HCT116 (cell line): ENCODE data around the gene NDUFS6. TPM values are rescaled to one million over a fixed set of nuclear protein-coding genes. Genes with fewer than 3 reads are reported as not detected.

ENCODE experiments used
- ATAC-seq: fragments of 200-7000 bp; cut with Tn5 transposase; 2 replicates; pipeline ENCODE4 v1.9.1; 2020; ENCODE audit warnings: mild to moderate bottlenecking, moderate library complexity
- BruUV-seq: library from RNA; stranded (reverse); fragments of 400-500 nt; replicated peaks from 2 replicates; lab custom pipeline; 2021; lab: Mats Ljungman, UMichigan
- CTCF ChIA-PET: fragments of 300-600 bp; sonication (Branson Sonifier 250); formaldehyde crosslinking; loops from one replicate; lab custom pipeline; 2021; ENCODE audit warnings: antibody characterized with exemption; lab: Charles Lee
- POLR2A ChIA-PET: fragments of 300-600, 350-600 bp; sonication (Branson Sonifier 250); formaldehyde crosslinking; loops from one replicate; lab custom pipeline; 2021; ENCODE audit warnings: antibody characterized with exemption; lab: Charles Lee
- RAD21 ChIA-PET, 2 experiments: fragments of 300-600 bp; sonication (Branson Sonifier 250); formaldehyde crosslinking; loops; one replicate each; lab custom pipeline; 2023; ENCODE audit warnings: low total read pairs in 2 of 2; ENCODE audit not compliant: uncharacterized antibody in 2 of 2, unreplicated experiment in 2 of 2, low non-redundant PET in 1 of 2; lab: Charles Lee
- DNase-seq: peaks from one replicate; pipeline ENCODE4 v3.0.0-alpha.2; 2010; ENCODE audit warnings: low read depth, low spot score
- H2AFZ ChIP-seq: fragments of 200-600 bp; shearing (Covaris generic), sonication (generic); 2 replicates; pipeline ENCODE4 v1.6.1; 2017; ENCODE audit warnings: low read depth, mixed run types, mixed read lengths, antibody characterized with exemption, low read length; ENCODE audit not compliant: poor library complexity, severe bottlenecking
- H3K27ac ChIP-seq: 2 replicates; pipeline ENCODE4 v1.5.1; 2012; ENCODE audit warnings: low read depth, low read length
- H3K27me3 ChIP-seq: fragments of 200-600 bp; sonication (generic); 2 replicates; pipeline ENCODE4 v1.6.1; 2016; ENCODE audit warnings: mixed run types, low read length, mixed read lengths; ENCODE audit not compliant: insufficient read depth
- H3K36me3 ChIP-seq, 2 experiments: fragments of 200-500 bp in 1 of 2; fragments of 200-600 bp in 1 of 2; sonication (Bioruptor generic) in 1 of 2; sonication (generic) in 1 of 2; 2 replicates each; pipeline versions ENCODE4 v1.5.1 to v1.6.1; 2014 to 2016; ENCODE audit warnings: low read length in 2 of 2, inconsistent platforms in 1 of 2, mixed read lengths in 1 of 2, mixed run types in 1 of 2; ENCODE audit not compliant: insufficient read depth in 2 of 2, control insufficient read depth in 1 of 2
- H3K4me1 ChIP-seq, 2 experiments: fragments of 200-600 bp in 1 of 2; sonication (generic) in 1 of 2; 2 replicates each; pipeline versions ENCODE4 v1.5.1 to v1.6.1; 2012 to 2017; ENCODE audit warnings: low read length in 2 of 2, inconsistent platforms in 1 of 2, mild to moderate bottlenecking in 1 of 2, mixed read lengths in 1 of 2, mixed run types in 1 of 2, moderate library complexity in 1 of 2; ENCODE audit not compliant: insufficient read depth in 2 of 2, control insufficient read depth in 1 of 2
- H3K4me2 ChIP-seq: fragments of 200-600 bp; sonication (generic); 2 replicates; pipeline ENCODE4 v1.6.1; 2017; ENCODE audit warnings: mixed run types, low read length, mixed read lengths
- H3K4me3 ChIP-seq, 2 experiments: fragments of 200-600 bp in 1 of 2; sonication (generic) in 1 of 2; replicated peaks in 1 of 2; 2 replicates each; pipeline ENCODE4 v1.5.1; 2011 to 2016; ENCODE audit warnings: low read length in 2 of 2, control low read depth in 1 of 2, low read depth in 1 of 2, mild to moderate bottlenecking in 1 of 2, mixed read lengths in 1 of 2, mixed run types in 1 of 2
- H3K79me2 ChIP-seq: fragments of 200-600 bp; sonication (generic); 2 replicates; pipeline ENCODE4 v1.6.1; 2017; ENCODE audit warnings: mild to moderate bottlenecking, mixed run types, low read length, moderate library complexity, mixed read lengths; ENCODE audit not compliant: insufficient read depth
- H3K9ac ChIP-seq: fragments of 200-600 bp; sonication (generic); 2 replicates; pipeline ENCODE4 v1.6.1; 2016; ENCODE audit warnings: low read length, mixed read lengths
- H3K9me2 ChIP-seq: fragments of 200-600 bp; sonication (generic), shearing (Covaris generic); 2 replicates; pipeline ENCODE4 v1.6.1; 2017; ENCODE audit warnings: mixed run types, mild to moderate bottlenecking, moderate library complexity; ENCODE audit not compliant: insufficient read depth
- H3K9me3 ChIP-seq, 2 experiments: fragments of 200-500 bp in 1 of 2; fragments of 200-600 bp in 1 of 2; sonication (Bioruptor generic) in 1 of 2; sonication (generic) in 1 of 2; 2 replicates each; pipeline ENCODE4 v1.6.1; 2014 to 2017; ENCODE audit warnings: low read length in 2 of 2, mixed read lengths in 2 of 2, inconsistent platforms in 1 of 2, low read depth in 1 of 2, mild to moderate bottlenecking in 1 of 2, mixed run types in 1 of 2, moderate library complexity in 1 of 2; ENCODE audit not compliant: control insufficient read depth in 1 of 2, insufficient read depth in 1 of 2
- H4K20me1 ChIP-seq: fragments of 200-600 bp; sonication (generic), shearing (Covaris generic); 2 replicates; pipeline ENCODE4 v1.6.1; 2017; ENCODE audit warnings: mixed run types, mild to moderate bottlenecking, moderate library complexity; ENCODE audit not compliant: insufficient read depth
- ATF3 ChIP-seq: IDR thresholded peaks from 2 replicates; pipeline ENCODE4 v1.6.1; 2012
- CBX3 ChIP-seq: IDR thresholded peaks from 2 replicates; pipeline ENCODE4 v1.6.1; 2012; ENCODE audit warnings: low read depth
- ELF1 ChIP-seq: IDR thresholded peaks from 2 replicates; pipeline ENCODE4 v1.6.1; 2012; ENCODE audit warnings: low read depth, borderline replicate concordance
- JUND ChIP-seq: IDR thresholded peaks from 2 replicates; pipeline ENCODE4 v1.6.1; 2012
- POLR2AphosphoS5 ChIP-seq: IDR thresholded peaks from 2 replicates; pipeline ENCODE4 v1.6.1; 2011; ENCODE audit warnings: mild to moderate bottlenecking, low read depth, low read length, moderate library complexity
- SIN3A ChIP-seq: IDR thresholded peaks from 2 replicates; pipeline ENCODE4 v1.6.1; 2012; ENCODE audit warnings: low read depth
- SP1 ChIP-seq: IDR thresholded peaks from 2 replicates; pipeline ENCODE4 v1.6.1; 2012; ENCODE audit warnings: low read depth
- SRF ChIP-seq: IDR thresholded peaks from 2 replicates; pipeline ENCODE4 v1.6.1; 2012; ENCODE audit warnings: low read depth
- TCF7L2 ChIP-seq: IDR thresholded peaks from 2 replicates; pipeline ENCODE4 v1.7.0; 2011; ENCODE audit warnings: borderline replicate concordance, inconsistent platforms; ENCODE audit not compliant: insufficient read depth, insufficient read length; ENCODE audit errors: extremely low read depth
- intact Hi-C: fragments of 100-400 bp; cut with micrococcal nuclease; formaldehyde crosslinking; loops from 2 replicates; pipeline ENCODE4 v1.10.0; 2022
- total RNA-seq: library from RNA; stranded (reverse); gene quantifications from one replicate; pipeline ENCODE4 v1.2.1, GENCODE V29; 2021; ENCODE audit not compliant: unreplicated experiment
- TF ChIP-seq, protein P1 (sequence below): IDR thresholded peaks from 2 replicates; pipeline ENCODE4 v1.6.1; 2012
- TF ChIP-seq, protein P2 (sequence below): IDR thresholded peaks from 2 replicates; pipeline ENCODE4 v1.6.1; 2012; ENCODE audit warnings: low read depth
- TF ChIP-seq, protein P3 (sequence below), 3 experiments: fragments of 200-600 bp in 1 of 3; sonication (generic) in 1 of 3; IDR thresholded peaks in 2 of 3; conservative IDR thresholded peaks in 1 of 3; 2 replicates each; pipeline ENCODE4 v1.5.1; 2012 to 2017; ENCODE audit warnings: low read depth in 2 of 3, low read length in 2 of 3, antibody characterized with exemption in 1 of 3, borderline replicate concordance in 1 of 3, control low read depth in 1 of 3, mild to moderate bottlenecking in 1 of 3, mixed read lengths in 1 of 3, mixed run types in 1 of 3, moderate library complexity in 1 of 3; ENCODE audit not compliant: insufficient read depth in 1 of 3

NDUFS6 gene
- total RNA-seq, 1 experiment from 2014 or later, result 43.8 TPM

DNA sequence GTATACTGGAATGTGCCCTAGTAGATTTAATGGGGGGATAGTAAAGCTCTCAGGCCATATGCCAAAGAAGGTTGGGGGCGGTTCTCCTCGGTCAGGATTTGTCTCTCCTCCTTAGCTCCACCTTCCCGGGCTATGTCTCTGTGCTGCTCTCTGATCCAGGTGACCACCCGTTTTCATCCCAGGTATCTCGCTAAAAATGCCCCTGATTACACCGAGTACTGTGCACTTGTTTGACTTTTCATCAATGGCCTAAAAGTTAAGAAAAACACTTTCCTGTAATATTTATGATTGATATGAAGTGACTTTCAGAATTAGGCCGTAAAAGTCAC, 724 bp downstream of the NDUFS6 start:
- peaks cover 95% of the 10 kb centered on the region for H3K79me2 ChIP-seq
- ChIA-PET POLR2A (no interaction called here), CTCF (no interaction called here), RAD21 (no interaction called here)
- DNase-seq (no peak), ATAC-seq (peak; percentile 30)
- BruUV-seq, result no TSS peak
- H3K9me2 ChIP-seq, result no peaks in the 10 kb centered on the region
- H3K27me3 ChIP-seq, result no peaks in the 10 kb centered on the region
- TF ChIP-seq POLR2AphosphoS5 (no peak), SRF (0 out of 2 replicates have a peak, but pooled peaks have one; percentile 10)
- TF ChIP-seq, protein P1, sequence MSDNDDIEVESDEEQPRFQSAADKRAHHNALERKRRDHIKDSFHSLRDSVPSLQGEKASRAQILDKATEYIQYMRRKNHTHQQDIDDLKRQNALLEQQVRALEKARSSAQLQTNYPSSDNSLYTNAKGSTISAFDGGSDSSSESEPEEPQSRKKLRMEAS, result no peak
- H3K27ac ChIP-seq, result peak overlapping the region; percentile 96
- H3K9me3 ChIP-seq, result no peaks in the 10 kb centered on the region
- H2AFZ ChIP-seq, result no peak overlapping the region
- H3K4me1 ChIP-seq, result peaks cover 2 to 18% of the 10 kb centered on the region in 2 experiments; a peak in 3 of 4 replicates
- H3K36me3 ChIP-seq, result peaks cover 45 to 58% of the 10 kb centered on the region in 2 experiments
- peak overlapping the region; percentile 78 to 93 for H3K4me3 ChIP-seq
- no peaks in the 10 kb centered on the region for H4K20me1 ChIP-seq
- intact Hi-C loops, result loop anchor here (10.0 kb wide), 1 partner anchor 133 kb away; no protein-coding TSS in a partner anchor
- peak overlapping the region; percentile 87 for H3K4me2 ChIP-seq
- H3K9ac ChIP-seq, result peak overlapping the region; percentile 87

DNA sequence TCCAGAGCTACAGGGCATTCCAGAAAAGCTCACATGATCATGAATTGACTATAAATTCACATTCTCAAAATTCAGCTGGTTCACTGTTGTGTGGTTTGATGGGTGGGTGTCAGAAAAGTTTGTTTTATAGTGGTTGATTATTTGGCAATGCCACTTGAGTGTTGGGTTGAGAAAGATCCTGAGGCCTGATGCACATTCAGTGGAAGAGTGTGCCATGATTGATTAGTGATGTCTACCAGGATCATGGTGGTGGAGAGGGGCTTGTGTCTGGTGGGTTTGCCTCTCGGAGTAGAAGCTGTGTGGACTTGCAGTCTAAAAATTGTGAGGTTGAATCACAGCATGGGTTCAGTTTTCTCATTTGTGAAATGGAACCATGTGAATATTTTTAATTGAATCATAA, 2.0 kb downstream of the NDUFS6 start:
- BruUV-seq, result no TSS peak
- POLR2A ChIA-PET, result no interaction called here
- no peak overlapping the region for H3K4me2 ChIP-seq

More for the DNA sequence above, 2.0 kb downstream of the NDUFS6 start:
- Histone ChIP-seq H3K4me3 (no peak overlapping the region), H3K27me3 (no peaks in the 10 kb centered on the region), H3K79me2 (peaks cover 95% of the 10 kb centered on the region), H3K27ac (no peak overlapping the region), H2AFZ (no peak overlapping the region), H3K9ac (no peak overlapping the region), H4K20me1 (no peaks in the 10 kb centered on the region), H3K4me1 (peaks cover 2 to 18% of the 10 kb centered on the region in 2 experiments; a peak in 3 of 4 replicates), H3K36me3 (peaks cover 40 to 60% of the 10 kb centered on the region in 2 experiments), H3K9me2 (no peaks in the 10 kb centered on the region), H3K9me3 (no peaks in the 10 kb centered on the region)
- ChIA-PET CTCF (no interaction called here), RAD21 (no interaction called here)
- DNase-seq, result no peak
- ATAC-seq, result no peak
- intact Hi-C loops, result loop anchor here (10.0 kb wide), 1 partner anchor 132 kb away; no protein-coding TSS in a partner anchor
- TF ChIP-seq, protein P2, sequence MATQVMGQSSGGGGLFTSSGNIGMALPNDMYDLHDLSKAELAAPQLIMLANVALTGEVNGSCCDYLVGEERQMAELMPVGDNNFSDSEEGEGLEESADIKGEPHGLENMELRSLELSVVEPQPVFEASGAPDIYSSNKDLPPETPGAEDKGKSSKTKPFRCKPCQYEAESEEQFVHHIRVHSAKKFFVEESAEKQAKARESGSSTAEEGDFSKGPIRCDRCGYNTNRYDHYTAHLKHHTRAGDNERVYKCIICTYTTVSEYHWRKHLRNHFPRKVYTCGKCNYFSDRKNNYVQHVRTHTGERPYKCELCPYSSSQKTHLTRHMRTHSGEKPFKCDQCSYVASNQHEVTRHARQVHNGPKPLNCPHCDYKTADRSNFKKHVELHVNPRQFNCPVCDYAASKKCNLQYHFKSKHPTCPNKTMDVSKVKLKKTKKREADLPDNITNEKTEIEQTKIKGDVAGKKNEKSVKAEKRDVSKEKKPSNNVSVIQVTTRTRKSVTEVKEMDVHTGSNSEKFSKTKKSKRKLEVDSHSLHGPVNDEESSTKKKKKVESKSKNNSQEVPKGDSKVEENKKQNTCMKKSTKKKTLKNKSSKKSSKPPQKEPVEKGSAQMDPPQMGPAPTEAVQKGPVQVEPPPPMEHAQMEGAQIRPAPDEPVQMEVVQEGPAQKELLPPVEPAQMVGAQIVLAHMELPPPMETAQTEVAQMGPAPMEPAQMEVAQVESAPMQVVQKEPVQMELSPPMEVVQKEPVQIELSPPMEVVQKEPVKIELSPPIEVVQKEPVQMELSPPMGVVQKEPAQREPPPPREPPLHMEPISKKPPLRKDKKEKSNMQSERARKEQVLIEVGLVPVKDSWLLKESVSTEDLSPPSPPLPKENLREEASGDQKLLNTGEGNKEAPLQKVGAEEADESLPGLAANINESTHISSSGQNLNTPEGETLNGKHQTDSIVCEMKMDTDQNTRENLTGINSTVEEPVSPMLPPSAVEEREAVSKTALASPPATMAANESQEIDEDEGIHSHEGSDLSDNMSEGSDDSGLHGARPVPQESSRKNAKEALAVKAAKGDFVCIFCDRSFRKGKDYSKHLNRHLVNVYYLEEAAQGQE, result no peak
- TF ChIP-seq, protein P3, sequence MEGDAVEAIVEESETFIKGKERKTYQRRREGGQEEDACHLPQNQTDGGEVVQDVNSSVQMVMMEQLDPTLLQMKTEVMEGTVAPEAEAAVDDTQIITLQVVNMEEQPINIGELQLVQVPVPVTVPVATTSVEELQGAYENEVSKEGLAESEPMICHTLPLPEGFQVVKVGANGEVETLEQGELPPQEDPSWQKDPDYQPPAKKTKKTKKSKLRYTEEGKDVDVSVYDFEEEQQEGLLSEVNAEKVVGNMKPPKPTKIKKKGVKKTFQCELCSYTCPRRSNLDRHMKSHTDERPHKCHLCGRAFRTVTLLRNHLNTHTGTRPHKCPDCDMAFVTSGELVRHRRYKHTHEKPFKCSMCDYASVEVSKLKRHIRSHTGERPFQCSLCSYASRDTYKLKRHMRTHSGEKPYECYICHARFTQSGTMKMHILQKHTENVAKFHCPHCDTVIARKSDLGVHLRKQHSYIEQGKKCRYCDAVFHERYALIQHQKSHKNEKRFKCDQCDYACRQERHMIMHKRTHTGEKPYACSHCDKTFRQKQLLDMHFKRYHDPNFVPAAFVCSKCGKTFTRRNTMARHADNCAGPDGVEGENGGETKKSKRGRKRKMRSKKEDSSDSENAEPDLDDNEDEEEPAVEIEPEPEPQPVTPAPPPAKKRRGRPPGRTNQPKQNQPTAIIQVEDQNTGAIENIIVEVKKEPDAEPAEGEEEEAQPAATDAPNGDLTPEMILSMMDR (IDR thresholded peaks at IDR 0.05 in 2 of 3, conservative IDR thresholded peaks at IDR 0.05 in 1 of 3; ENCODE audit: borderline replicate concordance in 1 of 3, insufficient read depth in 1 of 3, low read depth in 2 of 3, low read length in 2 of 3), result no peak
- TF ChIP-seq JUND (no peak), ATF3 (no peak), SP1 (no peak), SIN3A (no peak), CBX3 (no peak), TCF7L2 (no peak), ELF1 (no peak)
